Suprapubic skin (tissue), 4 donors: ENCODE results near the gene VASH2. TPM values are rescaled to one million over a fixed set of nuclear protein-coding genes. Genes with fewer than 3 reads are reported as not detected.

Experiments used
- DNase-seq, 2 donors: peaks; one replicate each; pipeline ENCODE4 v3.0.0-alpha.2; 2019; ENCODE audit warnings: low spot score in 2 of 2
- H3K27ac ChIP-seq: fragments of 200-600 bp; sonication (generic); one replicate; pipeline ENCODE4 v1.5.1; 2019
- H3K27me3 ChIP-seq: fragments of 200-600 bp; sonication (generic); one replicate; pipeline ENCODE4 v1.5.1; 2019
- H3K36me3 ChIP-seq: fragments of 200-600 bp; sonication (generic); one replicate; pipeline ENCODE4 v1.5.1; 2019
- H3K4me1 ChIP-seq: fragments of 200-600 bp; sonication (generic); one replicate; pipeline ENCODE4 v1.5.1; 2019
- H3K4me3 ChIP-seq: fragments of 200-600 bp; sonication (generic); one replicate; pipeline ENCODE4 v1.5.1; 2019; ENCODE audit warnings: mild to moderate bottlenecking
- H3K9me3 ChIP-seq: fragments of 200-600 bp; sonication (generic); one replicate; pipeline ENCODE4 v1.5.1; 2019
- EP300 ChIP-seq: sonication (generic); formaldehyde crosslinking; IDR thresholded peaks from one replicate; pipeline ENCODE4 v1.6.1; 2017; ENCODE audit warnings: antibody characterized with exemption
- POLR2A ChIP-seq, 2 donors: fragments of 450-650 bp; IDR thresholded peaks; one replicate each; pipeline ENCODE4 v1.6.1; 2017; ENCODE audit warnings: antibody characterized with exemption in 2 of 2, mild to moderate bottlenecking in 2 of 2, moderate library complexity in 2 of 2
- POLR2AphosphoS5 ChIP-seq, 3 donors: sonication (generic); formaldehyde crosslinking; IDR thresholded peaks; one replicate each; pipeline ENCODE4 v1.6.1; 2017; ENCODE audit warnings: antibody characterized with exemption in 3 of 3
- WGBS: methylation state at CpG from one replicate; pipeline ENCODE4 v1.1.5; 2018; 5-methylcytosine and 5-hydroxymethylcytosine counted together
- total RNA-seq, 4 donors: library from RNA; depleted of rRNA; stranded (reverse); fragments of >200 nt; gene quantifications; one replicate each; pipeline ENCODE4 v1.1.0, GENCODE V29; 2016
- TF ChIP-seq, protein P1 (sequence below), 2 donors: fragments of 200-600 bp in 1 of 2; fragments of 450-650 bp in 1 of 2; sonication (generic) in 1 of 2; IDR thresholded peaks; one replicate each; pipeline ENCODE4 v1.5.1; 2016 to 2019; ENCODE audit warnings: antibody characterized with exemption in 2 of 2, mild to moderate bottlenecking in 1 of 2, moderate library complexity in 1 of 2

VASH2 gene
- total RNA-seq, 4 donors from 2014 or later: 0.32 to 0.36 TPM; not detected in 2

DNA sequence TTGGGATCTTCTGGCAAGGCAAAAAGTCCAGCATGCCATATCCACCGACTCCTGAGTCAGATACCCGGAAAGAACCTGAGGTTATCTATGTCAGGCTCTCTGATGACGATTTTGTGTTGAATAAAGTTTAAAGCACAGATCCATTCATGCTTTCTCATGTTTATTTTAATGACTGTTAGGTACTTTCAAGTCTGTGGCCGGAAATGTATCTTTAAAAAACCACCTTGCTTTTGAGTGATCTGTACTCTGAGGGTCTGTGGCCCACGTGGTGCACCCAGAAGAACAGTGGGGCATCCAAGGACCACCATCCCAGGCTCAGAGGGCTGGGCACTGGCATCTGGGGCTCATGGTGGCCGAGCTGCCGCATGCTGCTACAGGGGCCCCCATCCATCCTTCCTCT, 30.1 kb upstream of the VASH2 start:
- Histone ChIP-seq H3K36me3 (no peaks in the 10 kb centered on the region), H3K4me3 (no peak overlapping the region), H3K4me1 (peaks cover 14% of the 10 kb centered on the region), H3K27me3 (no peaks in the 10 kb centered on the region), H3K9me3 (no peaks in the 10 kb centered on the region), H3K27ac (no peak overlapping the region)
- TF ChIP-seq POLR2A (IDR thresholded peaks at IDR 0.05): no peak
- TF ChIP-seq POLR2AphosphoS5 (IDR thresholded peaks at IDR 0.05): no peak
- TF ChIP-seq EP300: no peak
- TF ChIP-seq, protein P1, sequence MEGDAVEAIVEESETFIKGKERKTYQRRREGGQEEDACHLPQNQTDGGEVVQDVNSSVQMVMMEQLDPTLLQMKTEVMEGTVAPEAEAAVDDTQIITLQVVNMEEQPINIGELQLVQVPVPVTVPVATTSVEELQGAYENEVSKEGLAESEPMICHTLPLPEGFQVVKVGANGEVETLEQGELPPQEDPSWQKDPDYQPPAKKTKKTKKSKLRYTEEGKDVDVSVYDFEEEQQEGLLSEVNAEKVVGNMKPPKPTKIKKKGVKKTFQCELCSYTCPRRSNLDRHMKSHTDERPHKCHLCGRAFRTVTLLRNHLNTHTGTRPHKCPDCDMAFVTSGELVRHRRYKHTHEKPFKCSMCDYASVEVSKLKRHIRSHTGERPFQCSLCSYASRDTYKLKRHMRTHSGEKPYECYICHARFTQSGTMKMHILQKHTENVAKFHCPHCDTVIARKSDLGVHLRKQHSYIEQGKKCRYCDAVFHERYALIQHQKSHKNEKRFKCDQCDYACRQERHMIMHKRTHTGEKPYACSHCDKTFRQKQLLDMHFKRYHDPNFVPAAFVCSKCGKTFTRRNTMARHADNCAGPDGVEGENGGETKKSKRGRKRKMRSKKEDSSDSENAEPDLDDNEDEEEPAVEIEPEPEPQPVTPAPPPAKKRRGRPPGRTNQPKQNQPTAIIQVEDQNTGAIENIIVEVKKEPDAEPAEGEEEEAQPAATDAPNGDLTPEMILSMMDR (IDR thresholded peaks at IDR 0.05): no peak
- DNase-seq: no peak
- 80% methylated on average over 7 of the region's 7 CpGs for WGBS

DNA sequence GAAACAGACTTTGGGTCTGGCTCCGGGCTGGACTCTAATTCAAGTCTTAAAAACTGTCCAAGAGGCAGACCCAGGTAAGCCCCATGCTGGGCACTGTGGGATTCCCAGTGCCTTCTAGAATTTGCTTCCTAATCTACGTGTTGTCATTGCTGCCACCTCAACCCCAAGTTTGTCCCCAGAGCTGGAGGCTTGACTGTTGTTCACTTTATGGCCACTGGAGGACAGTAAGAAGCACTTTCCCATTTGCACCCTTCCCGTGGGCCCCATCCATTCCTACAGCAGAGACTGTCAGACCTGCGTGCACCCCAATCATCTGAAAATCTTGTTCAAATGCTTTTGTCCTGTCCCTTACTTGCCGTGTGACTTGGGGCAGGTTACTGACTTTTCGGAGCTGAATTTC, 29.4 kb upstream of the VASH2 start:
- Histone ChIP-seq H3K4me3 (no peak overlapping the region), H3K27me3 (no peaks in the 10 kb centered on the region), H3K27ac (no peak overlapping the region), H3K36me3 (no peaks in the 10 kb centered on the region), H3K9me3 (no peaks in the 10 kb centered on the region), H3K4me1 (peaks cover 16% of the 10 kb centered on the region)
- DNase-seq: no peak
- TF ChIP-seq EP300 (no peak), POLR2A (IDR thresholded peaks at IDR 0.05) (no peak), POLR2AphosphoS5 (IDR thresholded peaks at IDR 0.05) (no peak)
- TF ChIP-seq, protein P1 (IDR thresholded peaks at IDR 0.05): no peak
- 64% methylated on average over 6 of the region's 6 CpGs for WGBS

DNA sequence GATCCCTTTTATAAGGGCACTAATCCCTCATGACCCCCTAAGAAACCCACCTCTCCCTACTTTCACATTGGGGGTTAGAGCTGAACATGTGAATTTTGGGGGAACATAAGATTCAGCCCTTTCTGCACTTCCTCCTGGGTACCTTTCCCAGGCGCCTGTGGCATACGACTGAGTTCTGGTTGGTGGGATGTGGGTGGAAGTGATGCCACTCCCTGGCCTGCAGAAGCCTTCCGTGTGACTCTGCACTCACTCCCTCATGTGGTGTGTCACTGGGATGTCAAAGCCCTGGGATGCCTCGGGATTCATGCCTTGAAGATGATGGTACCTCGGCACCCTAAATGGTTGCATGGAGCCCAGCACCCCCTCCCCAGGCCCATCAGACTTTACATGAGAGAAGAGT, 28.3 kb upstream of the VASH2 start:
- WGBS: 67% methylated on average over 3 of the region's 5 CpGs
- Histone ChIP-seq H3K4me3 (no peak overlapping the region), H3K27me3 (no peaks in the 10 kb centered on the region), H3K4me1 (peaks cover 7% of the 10 kb centered on the region), H3K27ac (no peak overlapping the region), H3K9me3 (no peaks in the 10 kb centered on the region), H3K36me3 (no peaks in the 10 kb centered on the region)
- TF ChIP-seq POLR2AphosphoS5 (IDR thresholded peaks at IDR 0.05): no peak
- TF ChIP-seq, protein P1 (IDR thresholded peaks at IDR 0.05): no peak
- no peak for TF ChIP-seq POLR2A (IDR thresholded peaks at IDR 0.05)
- TF ChIP-seq EP300: no peak
- DNase-seq: no peak

DNA sequence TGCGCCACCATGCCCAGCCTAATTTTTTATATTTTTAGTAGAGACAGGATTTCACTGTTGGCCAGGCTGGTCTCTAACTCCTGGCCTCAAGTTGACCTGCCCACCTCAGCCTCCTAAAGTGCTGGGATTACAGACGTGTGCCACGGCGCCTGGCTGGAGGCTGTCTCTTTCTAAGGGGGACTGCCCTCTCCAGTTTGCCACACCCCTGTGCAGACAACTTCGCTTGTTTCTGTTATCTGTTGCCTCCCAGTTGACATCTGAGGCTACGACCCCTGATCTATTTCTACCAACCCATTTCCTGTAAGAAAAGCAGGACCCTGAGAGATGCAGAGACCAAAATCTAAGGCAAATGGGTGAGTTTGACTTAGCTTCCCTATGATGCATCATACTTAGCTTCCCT, 24.0 kb upstream of the VASH2 start:
- H3K27ac ChIP-seq: no peak overlapping the region
- no peaks in the 10 kb centered on the region for H3K36me3 ChIP-seq
- 90% methylated on average over 6 of the region's 6 CpGs for WGBS
- no peaks in the 10 kb centered on the region for H3K9me3 ChIP-seq
- TF ChIP-seq POLR2A (IDR thresholded peaks at IDR 0.05) (no peak), POLR2AphosphoS5 (IDR thresholded peaks at IDR 0.05) (no peak)
- peaks cover 6% of the 10 kb centered on the region for H3K4me1 ChIP-seq
- H3K27me3 ChIP-seq: no peaks in the 10 kb centered on the region
- H3K4me3 ChIP-seq: no peak overlapping the region
- no peak for DNase-seq

DNA sequence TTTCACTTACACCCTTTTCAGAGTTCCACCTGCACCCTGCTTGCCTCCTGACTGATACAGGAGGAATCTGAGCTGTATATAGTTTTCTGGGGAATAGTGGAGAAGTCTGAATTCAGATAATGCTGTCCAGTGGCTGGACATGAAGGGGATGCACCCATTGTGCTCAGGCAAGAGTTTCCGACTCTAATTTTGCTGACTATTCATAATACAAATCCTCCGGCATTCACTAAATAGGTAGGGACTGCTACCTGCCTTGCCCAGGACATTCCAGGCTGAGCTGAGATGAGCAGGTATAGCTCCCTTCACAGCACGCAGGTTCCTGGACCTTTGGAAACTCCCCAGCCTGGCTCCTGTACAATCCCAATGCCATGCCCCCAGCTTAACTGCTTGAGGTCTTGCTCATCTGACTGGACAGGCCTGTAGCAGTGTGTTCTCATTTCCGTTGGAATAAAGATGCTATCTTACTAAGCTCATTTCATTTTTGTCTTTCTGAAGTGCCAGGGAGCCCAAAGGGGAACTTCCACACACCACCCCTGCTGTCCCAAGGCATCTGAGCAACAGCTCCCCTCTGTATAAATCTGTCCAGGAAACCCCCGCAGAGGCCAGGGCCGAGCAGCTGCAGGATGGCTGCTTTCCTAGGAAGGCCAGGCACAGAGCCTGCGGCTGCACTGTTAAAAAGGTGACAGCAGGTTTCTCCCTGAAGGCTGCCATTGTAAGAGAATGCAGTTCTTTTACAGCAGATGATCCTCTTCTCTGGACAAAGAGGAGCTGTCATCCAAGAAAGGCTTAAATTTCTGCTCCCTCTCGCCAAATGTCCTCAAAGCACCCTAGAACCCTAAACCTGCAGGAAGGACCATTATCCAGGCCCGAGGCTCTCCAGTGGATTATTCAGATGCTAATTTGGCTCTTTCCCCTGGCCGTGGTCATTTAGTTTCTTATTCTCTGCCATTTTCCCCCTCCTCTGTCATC, 21.7 kb upstream of the VASH2 start:
- TF ChIP-seq POLR2AphosphoS5 (IDR thresholded peaks at IDR 0.05): no peak
- no peak for TF ChIP-seq EP300
- TF ChIP-seq POLR2A (IDR thresholded peaks at IDR 0.05): no peak
- TF ChIP-seq, protein P1 (IDR thresholded peaks at IDR 0.05): no peak
- no peaks in the 10 kb centered on the region for H3K9me3 ChIP-seq
- no peak overlapping the region for H3K27ac ChIP-seq
- H3K4me3 ChIP-seq: no peak overlapping the region
- no peaks in the 10 kb centered on the region for H3K36me3 ChIP-seq
- DNase-seq: no peak
- 63% methylated on average over 10 of the region's 10 CpGs for WGBS
- peaks cover 6% of the 10 kb centered on the region for H3K4me1 ChIP-seq
- no peaks in the 10 kb centered on the region for H3K27me3 ChIP-seq
